ENCODE measurements around the gene TPK1.

DNA sequence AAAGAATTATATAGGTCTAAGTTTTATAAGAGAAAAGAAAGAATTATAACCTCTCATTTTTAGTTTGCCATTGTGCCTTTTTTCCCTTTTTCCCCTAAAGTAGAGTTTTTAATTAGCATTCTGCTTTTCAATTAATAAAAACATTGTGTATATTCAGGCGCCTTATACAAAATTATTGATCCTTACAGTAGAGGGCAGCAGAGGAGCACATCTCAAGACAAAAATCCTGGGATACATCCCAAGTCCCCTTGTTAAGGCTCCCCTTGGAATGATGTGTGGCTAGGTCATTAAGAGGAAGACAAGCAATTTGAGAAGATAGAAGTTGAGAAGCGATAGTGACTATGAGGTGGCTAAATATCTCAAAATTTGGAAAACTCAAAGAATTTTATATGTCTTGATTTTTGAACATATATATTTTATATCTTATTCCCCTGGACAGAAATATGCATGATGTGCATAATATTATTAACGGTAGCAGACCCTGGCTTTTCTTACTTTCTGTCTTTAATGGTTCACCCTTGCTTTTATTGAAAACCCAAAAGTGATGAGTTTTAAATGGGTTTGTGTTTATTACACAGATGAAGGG, 19.1 kb upstream of the TPK1 start:
- TF ChIP-seq EZH2 (IDR thresholded peaks at IDR 0.05; ENCODE audit: borderline replicate concordance, low read length) (no peak), CTCF (conservative IDR thresholded peaks at IDR 0.05 in 1 of 2, IDR thresholded peaks at IDR 0.05 in 1 of 2; ENCODE audit: extremely low read depth in 1 of 2, insufficient read depth in 1 of 2, low read depth in 1 of 2, low read length in 2 of 2) (peak; percentile 48 to 66)
